DMS53 treated with DMSO at 0.1 percent for 48 hours (cell line): ENCODE results near the gene LXN.
"Not testable (repeated sequence)": the region's sequence is repeated elsewhere in the genome, so short reads cannot be mapped to it uniquely, and the experiment has no call there.

Experiments
- DNase-seq: peaks from one replicate; lab custom pipeline; 2025; ENCODE audit not compliant: unreplicated experiment; lab: John Stamatoyannopoulos, UW

Gene LXN, protein sequence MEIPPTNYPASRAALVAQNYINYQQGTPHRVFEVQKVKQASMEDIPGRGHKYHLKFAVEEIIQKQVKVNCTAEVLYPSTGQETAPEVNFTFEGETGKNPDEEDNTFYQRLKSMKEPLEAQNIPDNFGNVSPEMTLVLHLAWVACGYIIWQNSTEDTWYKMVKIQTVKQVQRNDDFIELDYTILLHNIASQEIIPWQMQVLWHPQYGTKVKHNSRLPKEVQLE

DNA sequence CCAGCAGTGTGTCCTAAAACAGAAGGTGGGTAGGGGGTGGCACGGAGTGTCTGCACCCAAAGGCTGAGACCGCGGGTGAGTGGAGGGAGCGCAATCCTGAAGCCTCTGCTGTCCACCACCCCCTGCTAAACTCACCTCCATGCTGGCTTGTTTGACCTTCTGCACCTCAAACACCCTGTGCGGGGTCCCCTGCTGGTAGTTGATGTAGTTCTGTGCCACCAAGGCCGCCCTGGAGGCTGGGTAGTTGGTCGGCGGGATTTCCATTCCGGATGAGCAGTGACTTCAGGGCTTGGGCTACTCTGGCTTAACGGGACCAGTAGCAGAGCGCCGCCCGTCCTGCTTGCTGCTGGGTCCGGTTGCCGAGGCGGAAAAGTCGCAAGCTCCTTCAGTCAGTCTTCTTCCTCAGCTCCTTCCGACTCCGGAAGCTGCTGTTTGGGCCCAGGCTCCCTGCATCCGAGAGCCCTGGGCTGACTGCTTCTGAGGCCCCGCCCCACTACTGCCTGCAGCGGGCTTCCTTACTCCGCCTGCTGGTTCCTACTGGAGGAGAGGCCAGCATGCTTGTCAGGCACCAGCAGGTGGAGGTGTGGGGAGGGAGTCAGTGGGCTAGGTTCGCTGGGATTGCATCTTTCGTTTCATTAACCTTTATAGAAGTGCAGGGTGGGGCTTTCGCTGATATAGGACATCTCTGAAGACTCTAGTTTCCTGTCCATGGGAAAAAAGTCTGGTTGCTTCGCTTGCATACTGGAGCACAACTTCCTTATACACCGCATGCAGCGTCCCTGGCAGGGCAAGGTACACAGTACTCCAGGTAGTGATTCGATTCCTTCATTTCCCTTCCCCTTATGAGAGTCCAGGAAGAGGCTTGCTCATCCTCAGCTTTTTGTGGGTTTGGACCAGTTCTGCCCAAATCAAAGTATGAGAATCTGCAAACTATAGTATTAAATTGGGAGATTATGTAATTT is at the start of gene LXN:
Gene LXN (minus strand): TSS at position 434 of the 962 bp plus-strand sequence. CDS start 170 bp downstream, at position 264.
- DNase-seq, result no peak

DNA sequence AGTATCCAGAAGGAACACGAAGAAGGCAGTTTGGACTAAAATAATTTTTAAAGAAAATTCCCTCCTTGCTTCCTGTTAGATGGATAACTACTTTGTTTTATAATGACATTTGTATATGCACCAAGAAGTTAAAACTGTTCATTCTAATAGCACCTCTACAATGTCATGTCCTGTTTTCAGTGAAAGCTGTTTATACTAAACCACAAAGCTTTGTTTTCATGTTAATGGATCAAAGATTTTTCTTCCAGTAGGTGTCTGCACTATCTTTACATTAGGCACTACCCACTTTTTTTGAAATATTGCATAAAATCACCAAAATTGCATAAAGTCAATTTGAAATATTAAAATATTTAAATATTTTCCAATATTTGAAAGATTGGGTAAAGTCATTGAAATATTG is 49.7 kb upstream of the LXN start:
- no peak for DNase-seq

DNA sequence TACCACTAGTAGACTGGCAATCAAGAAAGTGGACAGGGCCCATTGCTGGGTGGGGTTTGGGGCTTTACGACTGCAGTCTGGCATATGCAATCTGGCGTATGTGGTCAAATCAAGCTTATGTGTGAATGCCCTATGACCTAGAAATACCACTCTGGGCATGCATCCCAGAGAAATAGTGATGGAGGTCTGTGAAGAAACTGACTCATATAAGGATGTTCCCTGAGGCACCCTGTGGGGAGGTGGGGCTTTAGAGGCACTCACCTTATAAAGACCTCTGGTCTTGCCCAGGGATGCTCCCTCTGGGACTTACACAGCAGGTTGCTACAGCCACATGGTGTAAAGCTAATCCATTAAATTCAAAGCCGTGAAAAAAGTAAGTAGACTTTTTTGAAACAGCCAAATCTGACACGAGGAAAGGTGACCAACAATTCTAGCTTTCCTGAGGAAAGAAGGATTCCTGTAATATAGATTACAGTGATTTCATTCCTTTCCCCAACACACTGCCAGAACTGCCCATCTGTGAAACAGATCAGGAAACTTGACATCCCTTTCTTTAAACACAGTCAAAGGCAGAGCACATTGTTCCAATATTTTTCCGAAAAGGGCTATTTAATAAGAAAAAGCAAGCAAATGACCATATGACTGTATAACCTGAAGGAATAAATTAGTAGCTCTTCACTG is 46.2 kb upstream of the LXN start:
- no peak for DNase-seq

DNA sequence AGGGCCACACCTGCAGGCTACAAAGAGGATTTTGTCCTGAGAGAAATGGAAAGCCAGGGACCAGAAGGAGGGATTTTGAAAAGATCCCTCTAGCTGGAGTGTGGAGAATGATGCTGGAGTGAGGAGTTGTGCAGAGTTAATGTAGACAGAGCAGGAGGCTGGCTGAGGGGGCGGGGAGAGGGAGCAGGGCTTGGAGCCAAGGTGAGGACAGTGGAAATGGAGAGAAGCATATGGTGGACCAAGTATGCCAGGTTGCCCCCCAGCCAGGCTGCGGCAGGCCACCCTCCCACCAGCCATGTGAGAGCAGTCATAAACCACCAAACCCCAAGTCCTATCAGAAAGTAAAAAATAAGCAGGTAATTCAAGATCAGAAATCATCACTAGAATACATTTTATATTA is 45.1 kb upstream of the LXN start:
- DNase-seq, result no peak

DNA sequence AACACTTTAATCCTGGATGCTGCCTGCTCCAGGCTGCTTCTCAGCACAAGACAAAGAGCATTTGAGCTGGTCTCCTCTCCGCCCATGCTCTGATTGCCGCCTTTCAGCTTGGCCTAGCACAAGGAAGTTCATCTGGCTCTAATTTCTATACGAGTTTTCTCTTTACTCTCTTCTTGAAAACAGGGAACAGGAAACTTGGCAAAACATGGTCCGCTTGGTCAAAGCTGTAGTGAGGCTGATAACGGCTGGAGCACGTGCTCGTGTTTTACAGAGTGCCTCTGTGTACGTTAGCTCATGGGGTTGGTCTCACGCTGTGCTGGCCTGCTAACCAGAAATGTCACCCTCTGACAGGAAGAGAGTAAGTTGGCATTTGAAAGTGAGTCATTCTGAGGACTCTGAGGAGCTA is 40.6 kb upstream of the LXN start:
- no peak for DNase-seq

DNA sequence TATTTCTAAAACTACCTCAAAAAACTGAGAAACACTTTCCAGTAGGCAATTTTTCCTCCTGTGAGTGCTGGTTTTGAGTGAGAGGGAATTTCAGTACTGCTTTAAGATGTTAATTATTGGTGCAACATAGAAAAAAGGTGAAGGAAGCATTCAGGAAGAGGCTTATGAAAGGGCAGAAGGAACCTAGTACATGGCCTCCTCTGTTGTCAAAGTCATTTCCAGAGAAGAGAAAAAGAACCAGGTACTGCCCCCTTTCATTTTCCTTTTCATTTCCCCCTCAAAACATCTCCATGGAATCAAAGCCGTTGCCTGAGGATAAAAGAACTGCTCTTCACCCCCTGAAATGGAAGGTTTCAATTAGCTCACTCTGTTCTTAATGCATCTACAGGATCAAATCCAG is 40.0 kb upstream of the LXN start:
- no peak for DNase-seq

DNA sequence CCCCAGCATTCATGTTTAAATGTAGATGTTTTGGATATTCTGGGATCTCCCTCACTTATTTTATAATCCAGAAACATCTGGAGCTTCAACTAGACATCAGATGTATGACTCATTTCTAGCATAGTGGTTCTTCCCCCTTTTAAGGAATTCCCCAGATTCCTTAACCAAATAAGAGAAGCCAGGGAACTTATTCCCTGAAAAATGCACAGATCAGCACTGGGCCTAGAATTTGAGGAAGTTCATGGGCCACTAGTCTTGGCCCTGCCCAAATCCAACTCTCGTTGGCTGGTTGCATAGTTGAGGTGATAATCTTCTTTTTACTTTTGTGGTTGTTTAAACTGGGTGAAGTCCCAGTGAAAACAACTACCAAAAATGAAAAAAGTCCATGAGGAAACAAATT is 39.4 kb upstream of the LXN start:
- no peak for DNase-seq

DNA sequence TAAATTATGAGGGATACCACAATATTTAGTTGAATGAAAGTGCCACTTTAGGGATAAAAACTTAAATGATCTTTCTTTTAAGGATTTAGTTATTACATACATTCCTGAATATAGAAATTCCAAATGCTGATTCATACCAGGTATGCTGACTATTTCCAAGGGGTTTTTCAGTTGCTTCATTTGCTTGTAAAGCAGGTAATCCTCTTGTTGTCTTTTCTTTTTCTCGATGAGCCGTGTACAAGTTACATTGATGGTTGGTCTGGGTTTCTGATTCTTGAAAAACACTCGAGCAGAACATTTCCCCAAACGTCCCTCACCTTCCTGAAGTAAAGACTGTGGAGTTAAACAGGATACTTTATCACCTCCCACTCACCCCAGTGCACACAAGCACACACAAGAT is 38.2 kb upstream of the LXN start:
- DNase-seq, result no peak

DNA sequence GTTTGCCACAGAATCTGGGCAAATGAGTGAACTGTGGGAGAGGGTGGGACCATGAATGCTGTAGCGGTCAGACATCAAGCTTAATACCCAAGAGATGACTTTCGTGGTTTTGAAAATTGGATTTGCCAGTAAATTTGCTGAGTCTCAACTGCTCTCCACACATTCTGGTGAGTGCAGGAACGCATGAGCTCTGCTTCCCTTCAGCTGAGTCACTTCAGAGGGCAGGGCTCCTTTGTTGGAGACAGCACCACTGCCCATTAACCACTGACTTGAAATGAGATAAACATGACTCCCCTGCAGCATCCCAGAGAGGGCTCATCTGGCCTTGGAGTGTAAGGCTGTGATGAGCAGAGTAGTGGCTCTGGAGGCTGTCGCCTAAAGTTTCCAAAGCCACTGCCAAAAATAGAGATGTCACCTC is 37.2 kb upstream of the LXN start:
- DNase-seq, result no peak

DNA sequence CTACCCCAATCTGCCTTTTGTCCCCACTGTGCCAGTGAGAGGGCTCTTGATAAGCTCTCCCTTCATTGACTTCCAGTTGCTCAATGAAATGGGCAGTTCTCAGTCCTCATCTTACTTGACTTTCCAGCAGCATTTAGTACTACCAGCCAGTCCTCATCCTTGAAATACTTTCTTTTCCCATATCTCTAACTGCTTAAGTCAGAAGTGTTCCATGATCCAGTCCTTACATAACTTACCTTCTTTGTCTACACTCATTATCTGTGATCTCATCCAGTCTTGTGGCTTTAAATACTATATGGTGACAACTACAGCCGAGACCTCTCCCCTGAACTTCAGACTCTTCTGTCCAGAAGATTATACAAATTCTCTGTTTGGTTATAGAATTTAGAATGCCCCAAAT is 31.1 kb upstream of the LXN start:
- no peak for DNase-seq

DNA sequence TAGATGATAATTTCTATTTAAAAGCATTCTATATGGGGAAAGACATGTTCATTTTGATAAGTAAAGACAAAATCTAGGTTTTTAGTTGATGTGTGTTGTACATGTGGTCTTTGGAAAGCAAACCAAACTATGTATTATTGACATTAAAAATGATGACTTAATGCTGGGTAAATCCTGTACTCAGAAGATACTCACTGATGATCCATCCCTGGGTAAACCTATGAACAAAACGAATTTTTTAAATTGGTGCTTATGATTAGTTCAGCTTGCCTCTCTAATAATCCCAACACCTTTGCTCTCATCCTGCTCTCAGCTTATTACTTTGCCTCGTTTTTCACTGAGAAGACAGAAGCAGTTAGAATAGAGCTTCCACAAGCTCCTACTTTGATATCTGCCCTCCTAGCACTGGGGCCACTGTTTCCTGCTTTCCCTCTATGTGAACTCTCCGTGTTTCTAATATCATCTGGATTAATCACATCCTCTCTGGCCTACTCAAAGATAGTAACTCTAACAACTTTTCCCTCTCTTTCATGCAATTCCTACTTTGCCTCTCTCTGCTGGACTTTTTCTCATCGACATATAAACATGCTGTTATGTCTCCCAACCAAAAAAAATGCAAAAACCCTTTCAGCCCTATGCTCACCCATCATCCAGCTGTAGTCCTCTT is 30.5 kb upstream of the LXN start:
- no peak for DNase-seq

DNA sequence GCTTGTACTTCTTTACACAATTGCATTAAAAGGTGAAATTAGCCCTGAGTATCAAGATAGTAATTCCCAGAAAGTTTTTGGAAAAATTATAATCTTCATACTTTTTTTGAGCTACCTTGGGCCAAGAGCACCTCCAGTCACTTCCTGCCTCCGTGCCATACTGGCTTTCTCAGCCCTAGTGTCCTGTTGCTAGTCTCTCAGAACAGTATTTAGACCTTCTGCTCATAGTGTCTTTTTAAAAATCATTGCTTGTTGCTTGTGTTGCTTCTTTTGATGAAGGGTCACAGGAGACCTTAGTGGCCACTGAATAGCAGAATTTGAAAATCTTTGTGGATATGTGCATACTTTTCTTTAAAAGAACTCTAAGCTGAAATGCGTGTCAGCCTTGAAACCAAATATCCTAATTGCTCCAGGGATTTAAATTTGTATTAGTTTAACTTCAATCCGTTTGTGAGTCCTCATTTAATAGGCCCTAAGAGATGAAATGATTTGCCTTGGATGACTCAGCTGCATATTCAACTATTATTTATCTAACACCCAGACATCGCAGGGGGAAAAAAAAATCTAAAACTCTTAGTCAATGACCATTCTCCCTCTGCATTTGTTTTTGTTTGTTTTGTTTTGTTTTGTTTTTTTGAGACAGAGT is 29.1 kb upstream of the LXN start:
- DNase-seq, result no peak

DNA sequence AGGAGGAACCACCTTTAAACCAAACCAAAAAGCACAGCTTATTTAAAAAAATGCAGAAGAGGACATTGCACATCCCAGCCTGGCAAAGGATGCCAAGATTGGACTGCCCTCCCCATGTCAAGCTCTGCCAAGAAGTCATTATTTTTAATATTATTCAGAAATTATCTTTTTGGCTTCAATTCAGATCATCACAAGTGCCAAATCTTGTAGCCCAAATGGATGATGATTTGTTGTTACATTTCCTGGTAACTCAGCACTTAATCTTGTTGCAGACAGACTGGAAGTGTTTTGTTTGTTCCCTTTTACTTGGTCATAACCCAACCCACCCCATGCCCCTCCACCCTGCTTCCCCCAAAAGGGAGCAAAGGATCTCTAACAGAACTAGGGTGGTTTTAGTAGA is 28.1 kb upstream of the LXN start:
- no peak for DNase-seq

DNA sequence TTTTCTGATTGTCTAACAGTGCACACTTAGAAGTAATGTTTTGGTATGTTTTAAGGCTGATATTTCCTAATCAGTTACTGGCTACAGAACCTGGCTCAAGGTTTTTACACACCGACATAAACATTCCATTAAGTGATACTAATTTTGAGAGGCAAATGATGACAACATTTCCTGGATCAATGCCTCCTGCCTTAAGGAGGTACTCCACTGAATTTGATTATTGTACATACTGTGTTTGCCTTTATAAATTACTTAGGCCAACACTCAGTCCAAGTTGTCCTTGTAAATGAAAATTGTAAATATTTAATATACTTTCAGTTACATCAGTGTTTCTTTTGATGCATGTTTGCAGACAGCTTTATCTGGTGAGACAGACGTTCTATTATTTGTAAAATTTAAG is 24.2 kb upstream of the LXN start:
- DNase-seq, result no peak

DNA sequence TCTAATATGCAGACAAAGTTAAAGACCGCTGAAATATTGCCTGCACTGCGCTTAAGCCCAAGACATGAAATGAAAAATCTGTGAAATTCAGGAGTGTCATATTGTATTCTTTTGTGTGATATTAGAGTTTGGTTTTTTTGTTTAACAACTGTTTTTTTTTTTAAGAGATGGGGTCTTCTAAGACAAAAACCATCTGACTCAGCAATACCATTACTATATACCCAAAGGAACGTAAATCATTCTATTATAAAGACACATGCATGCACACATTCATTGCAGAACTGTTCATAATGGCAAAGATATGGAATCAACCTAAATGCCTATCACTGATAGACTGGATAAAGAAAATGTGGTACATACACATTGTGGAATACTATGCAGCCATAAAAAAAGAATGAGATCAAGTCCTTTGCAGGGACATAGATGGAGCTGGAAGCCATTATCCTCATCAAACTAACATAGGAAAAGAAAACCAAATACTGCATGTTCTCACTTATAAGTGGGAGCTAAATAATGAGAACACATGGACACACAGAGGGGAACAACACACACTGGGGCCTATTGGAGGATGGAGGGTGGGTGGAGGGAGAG is 21.5 kb upstream of the LXN start:
- DNase-seq, result not testable (repeated sequence)

DNA sequence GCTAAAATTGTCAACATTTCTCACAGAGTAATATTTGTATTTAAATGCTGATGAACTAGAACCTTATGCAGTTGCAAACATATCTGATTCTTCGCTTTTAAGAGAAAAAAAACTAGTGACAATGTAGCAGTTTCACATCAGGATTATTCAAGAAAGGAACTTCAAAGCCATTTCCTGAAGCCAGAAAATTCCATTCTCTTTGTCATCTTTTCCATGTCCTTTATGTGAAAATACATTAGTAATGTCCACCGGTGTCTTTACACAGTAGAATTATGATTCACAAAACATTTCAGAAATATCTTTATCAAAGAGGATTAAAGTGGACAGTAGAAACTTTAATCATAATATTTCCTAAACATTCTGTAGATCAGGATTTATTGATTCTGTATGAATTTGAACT is 12.7 kb upstream of the LXN start:
- DNase-seq, result no peak

DNA sequence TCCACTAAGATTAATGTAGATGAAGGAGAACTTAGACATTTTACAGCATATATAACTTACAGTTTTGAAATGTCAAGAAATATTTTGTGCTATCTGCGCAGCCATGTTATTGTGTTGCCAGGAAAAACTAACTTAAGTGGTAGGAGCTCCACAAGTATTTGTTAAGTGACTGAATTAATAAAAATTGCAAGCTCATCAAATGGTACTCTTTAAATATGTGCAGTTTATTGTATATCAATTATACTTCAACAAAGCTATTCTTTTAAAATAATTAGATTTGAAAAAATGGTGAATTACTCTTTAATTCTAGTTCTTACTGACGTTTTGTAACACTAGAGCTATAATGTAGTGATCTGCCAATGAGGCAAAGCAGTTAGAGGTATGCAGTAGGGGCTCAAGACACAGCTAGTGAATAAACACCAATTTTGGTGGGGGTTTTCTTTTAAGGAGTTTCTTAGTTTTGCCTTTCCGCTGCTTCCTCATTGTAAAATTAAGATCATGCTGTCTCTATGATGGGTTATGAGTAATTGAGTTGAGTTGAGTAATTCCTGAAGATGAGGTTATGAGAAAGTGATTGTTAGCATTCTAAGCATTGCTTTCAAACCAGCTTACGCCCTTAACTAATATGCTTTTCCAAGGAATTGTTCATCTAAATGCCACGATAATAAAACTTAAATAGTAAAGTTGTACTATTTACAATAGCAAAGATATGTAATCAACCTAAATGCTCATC is 10.9 kb upstream of the LXN start:
- DNase-seq, result no peak

DNA sequence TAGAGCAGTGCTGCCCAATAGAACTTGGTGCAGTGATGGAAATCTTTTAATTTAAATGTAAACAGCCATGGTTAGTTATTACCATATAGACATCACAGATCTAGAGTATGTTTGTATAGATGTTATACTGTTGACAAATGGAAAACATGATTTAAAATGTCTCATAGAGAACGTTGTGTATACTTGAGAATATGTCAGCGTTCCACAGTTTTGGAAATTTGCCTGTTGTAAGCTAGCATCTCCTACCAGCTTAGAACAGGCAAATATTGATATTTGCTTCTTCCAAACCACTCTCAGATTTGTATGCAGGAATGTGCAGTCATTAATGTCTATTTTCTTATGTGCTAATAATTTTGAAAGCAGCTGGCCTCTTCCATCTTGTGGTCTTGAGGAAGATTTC is 8.4 kb upstream of the LXN start:
- DNase-seq, result no peak

DNA sequence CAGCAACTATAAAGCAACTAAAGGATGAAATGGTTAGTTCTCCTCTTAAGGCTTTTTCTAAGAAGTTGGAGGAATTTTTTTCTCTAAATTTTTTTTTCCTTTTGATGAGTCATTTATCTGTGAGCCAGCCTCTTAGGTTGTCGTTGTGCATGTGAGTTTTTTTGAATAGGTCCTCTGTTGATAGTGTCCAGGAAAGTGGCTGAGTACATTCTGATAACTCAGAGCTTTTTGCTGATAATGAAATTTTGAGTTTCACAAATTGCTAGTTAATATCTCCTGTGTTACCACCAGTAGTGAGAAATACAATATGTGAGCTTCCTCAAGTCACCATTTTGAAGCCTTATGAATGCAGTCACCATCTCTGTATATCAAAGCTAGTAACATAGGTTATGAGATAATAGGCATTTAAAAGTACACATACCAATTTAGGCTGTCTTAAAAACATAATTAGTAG is 7.1 kb upstream of the LXN start:
- no peak for DNase-seq

DNA sequence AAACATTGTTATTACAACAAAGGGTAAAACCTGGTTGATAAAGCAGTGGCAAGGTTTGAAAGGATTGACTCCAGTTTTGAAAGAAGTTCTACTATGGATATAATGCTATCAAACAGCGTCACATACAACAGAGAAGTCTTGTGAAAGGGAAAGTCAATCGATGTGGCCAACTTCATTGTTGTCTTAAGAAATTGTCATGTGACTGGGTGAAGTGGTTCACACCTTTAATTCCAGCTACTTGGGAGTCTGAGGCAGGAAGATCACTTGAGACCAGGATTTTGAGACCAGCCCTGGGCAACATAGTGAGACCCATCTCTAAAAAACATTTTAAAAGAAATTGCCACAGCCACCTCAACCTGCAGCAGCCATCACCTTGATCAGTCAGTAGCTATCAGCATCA is 6.2 kb upstream of the LXN start:
- DNase-seq, result no peak
